GM06990 (cell line): Measurements from ENCODE around the gene PDCD6IP.

Experiments used
- DNase-seq: peaks from one replicate; pipeline ENCODE4 v3.0.0-alpha.2; 2011; ENCODE audit not compliant: insufficient read length; ENCODE audit errors: extremely low read depth
- H3K27me3 ChIP-seq: replicated peaks from 2 replicates; pipeline ENCODE4 v1.6.0; 2011; ENCODE audit warnings: low read length; ENCODE audit not compliant: control insufficient read depth, insufficient read depth
- H3K36me3 ChIP-seq: 2 replicates; pipeline ENCODE4 v1.5.1; 2011; ENCODE audit warnings: low read length; ENCODE audit not compliant: control insufficient read depth, insufficient read depth
- H3K4me3 ChIP-seq: replicated peaks from 2 replicates; pipeline ENCODE4 v1.5.1; 2011; ENCODE audit warnings: low read depth, mild to moderate bottlenecking, control low read depth, low read length
- TF ChIP-seq, protein P1 (sequence below): IDR thresholded peaks from 2 replicates; pipeline ENCODE4 v1.5.1; 2011; ENCODE audit warnings: low read length, control low read depth, mild to moderate bottlenecking, inconsistent platforms; ENCODE audit not compliant: insufficient read depth, poor library complexity, severe bottlenecking

Gene PDCD6IP

DNA sequence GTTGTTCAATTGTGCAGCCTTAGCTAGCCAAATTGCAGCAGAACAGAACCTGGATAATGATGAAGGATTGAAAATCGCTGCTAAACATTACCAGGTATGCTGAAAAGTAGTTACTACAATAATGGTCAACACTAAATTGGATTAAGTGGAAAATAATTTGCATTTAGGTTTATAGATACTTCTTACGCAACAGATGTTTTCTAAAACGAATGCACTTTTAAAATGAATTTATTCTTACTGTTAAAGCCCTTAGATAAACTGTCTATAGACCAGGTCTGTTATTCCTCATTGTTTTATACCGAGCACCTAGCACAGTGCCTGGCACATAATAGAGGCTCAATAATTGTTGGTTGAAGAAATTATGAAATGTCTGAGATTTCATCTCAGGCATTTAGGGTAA, 23.6 kb downstream of the PDCD6IP start:
- TF ChIP-seq, protein P1, sequence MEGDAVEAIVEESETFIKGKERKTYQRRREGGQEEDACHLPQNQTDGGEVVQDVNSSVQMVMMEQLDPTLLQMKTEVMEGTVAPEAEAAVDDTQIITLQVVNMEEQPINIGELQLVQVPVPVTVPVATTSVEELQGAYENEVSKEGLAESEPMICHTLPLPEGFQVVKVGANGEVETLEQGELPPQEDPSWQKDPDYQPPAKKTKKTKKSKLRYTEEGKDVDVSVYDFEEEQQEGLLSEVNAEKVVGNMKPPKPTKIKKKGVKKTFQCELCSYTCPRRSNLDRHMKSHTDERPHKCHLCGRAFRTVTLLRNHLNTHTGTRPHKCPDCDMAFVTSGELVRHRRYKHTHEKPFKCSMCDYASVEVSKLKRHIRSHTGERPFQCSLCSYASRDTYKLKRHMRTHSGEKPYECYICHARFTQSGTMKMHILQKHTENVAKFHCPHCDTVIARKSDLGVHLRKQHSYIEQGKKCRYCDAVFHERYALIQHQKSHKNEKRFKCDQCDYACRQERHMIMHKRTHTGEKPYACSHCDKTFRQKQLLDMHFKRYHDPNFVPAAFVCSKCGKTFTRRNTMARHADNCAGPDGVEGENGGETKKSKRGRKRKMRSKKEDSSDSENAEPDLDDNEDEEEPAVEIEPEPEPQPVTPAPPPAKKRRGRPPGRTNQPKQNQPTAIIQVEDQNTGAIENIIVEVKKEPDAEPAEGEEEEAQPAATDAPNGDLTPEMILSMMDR: no peak
- no peak for DNase-seq
- Histone ChIP-seq H3K4me3 (no peak overlapping the region), H3K27me3 (no peaks in the 10 kb centered on the region), H3K36me3 (peaks cover 1% of the 10 kb centered on the region)

DNA sequence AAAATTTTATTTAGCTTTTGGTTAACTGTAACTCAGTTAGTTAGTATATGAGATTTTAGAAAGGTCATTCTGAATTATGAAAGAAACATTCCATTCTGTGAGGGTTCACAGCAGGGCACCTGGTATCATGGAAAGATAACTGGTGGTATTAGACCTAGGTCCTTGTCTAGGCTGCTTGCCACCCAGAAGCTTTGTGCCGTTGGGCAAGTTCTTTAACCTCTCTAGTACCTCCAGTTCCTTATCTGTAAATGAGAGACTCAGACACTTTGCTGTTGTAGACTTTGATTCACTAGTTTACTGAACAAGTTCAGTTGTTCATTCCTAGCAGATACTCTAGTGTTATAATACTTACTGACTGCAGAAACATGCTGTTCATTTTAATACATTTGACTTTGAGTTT, 25.4 kb downstream of the PDCD6IP start:
- peaks cover 3% of the 10 kb centered on the region for H3K36me3 ChIP-seq

DNA sequence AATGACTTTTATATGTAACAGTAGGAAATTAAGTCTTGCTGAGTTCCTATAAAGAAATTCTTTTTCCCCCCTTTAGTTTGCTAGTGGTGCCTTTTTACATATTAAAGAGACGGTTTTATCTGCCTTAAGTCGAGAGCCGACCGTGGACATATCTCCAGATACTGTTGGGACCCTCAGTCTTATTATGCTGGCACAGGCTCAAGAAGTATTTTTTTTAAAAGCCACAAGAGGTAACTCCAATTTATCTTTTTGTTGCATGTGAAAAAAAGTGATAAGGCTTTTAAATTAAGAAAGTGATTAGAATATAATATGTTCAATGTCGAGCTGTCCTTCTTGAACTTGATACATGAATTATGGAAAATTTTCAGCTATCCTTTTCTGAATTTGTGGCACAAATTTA, 26.7 kb downstream of the PDCD6IP start:
- no peak for DNase-seq
- no peak overlapping the region for H3K4me3 ChIP-seq
- peaks cover 3% of the 10 kb centered on the region for H3K36me3 ChIP-seq
- no peaks in the 10 kb centered on the region for H3K27me3 ChIP-seq
- TF ChIP-seq, protein P1: no peak

More for the DNA sequence above, 25.4 kb downstream of the PDCD6IP start:
- TF ChIP-seq, protein P1: no peak
- DNase-seq: no peak
- Histone ChIP-seq H3K27me3 (no peaks in the 10 kb centered on the region), H3K4me3 (no peak overlapping the region)

DNA sequence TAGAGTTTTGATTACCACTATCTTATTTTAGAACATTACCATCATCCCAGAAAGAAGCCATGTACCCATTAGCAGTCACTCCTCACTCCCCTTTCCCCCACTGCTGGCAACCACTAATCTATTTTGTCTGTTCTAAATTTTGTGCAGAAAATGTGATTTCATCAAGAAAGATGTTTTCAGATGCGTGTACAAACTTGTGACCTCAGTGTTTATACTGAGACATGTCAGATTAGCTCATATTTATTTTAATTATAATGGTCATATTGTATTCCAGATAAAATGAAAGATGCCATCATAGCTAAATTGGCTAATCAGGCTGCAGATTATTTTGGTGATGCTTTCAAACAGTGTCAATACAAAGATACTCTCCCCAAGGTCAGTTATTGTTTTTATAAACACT, 27.8 kb downstream of the PDCD6IP start:
- TF ChIP-seq, protein P1: no peak
- no peak overlapping the region for H3K4me3 ChIP-seq
- H3K36me3 ChIP-seq: peaks cover 3% of the 10 kb centered on the region
- H3K27me3 ChIP-seq: no peaks in the 10 kb centered on the region
- DNase-seq: no peak

DNA sequence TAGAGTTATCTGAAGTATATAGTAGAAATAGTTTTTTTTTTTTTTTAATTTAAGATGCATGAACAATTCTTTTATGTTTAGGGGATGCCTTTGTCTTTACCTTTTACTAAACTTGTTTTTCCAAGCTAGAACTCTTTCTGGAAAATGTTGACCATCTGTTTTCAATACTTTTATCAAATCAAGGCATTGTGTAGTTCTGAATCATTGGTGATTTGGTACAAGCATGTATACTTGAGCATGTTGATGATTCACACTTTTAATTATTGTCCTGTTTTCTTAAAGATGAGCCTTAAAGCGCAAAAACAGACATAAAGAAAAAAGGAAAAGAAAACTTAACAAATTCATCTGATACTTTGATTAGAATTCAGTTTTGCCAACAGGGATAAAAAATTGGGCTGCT, 28.3 kb downstream of the PDCD6IP start:
- no peak for DNase-seq
- TF ChIP-seq, protein P1: no peak
- no peak overlapping the region for H3K4me3 ChIP-seq
- peaks cover 3% of the 10 kb centered on the region for H3K36me3 ChIP-seq
- H3K27me3 ChIP-seq: no peaks in the 10 kb centered on the region

DNA sequence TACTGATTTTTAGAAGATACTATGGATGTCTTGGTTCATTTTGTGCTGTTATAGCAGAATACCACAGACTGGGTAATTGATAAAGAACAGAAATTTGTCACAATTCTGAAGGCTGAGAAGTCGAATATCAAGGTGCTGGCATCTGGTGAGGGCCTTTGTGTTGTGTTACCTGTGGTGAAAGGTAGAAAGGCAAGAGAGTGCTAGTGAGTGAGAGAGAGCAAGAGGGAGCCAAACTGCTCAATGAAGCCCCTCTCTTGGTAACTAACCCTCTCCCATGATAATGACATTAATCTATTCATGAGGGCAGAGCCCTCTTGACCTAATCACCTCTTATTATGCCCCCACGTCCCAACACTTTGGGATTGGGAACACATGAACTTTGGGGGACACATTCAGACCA, 31.3 kb downstream of the PDCD6IP start:
- no peak overlapping the region for H3K4me3 ChIP-seq
- TF ChIP-seq, protein P1: no peak
- DNase-seq: no peak
- H3K27me3 ChIP-seq: no peaks in the 10 kb centered on the region
- peaks cover 3% of the 10 kb centered on the region for H3K36me3 ChIP-seq
